ENCODE data around the gene PPP5C. TPM values are rescaled to one million over a fixed set of nuclear protein-coding genes. Genes with fewer than 3 reads are reported as not detected.

PPP5C gene
- total RNA-seq, 1 donor from 2014 or later, result 70.9 TPM

- no peak overlapping the region for H3K27ac ChIP-seq (ENCODE audit: low read depth, low read length)
- no peak overlapping the region for H3K4me3 ChIP-seq (ENCODE audit: insufficient read depth, low read depth, low read length)
- H3K4me2 ChIP-seq (ENCODE audit: low read length), result no peak overlapping the region
- H3K4me1 Mint-ChIP-seq (ENCODE audit: low read depth, unreplicated experiment), result peaks cover 7% of the 10 kb centered on the region
- peaks cover 31% of the 10 kb centered on the region for H3K36me3 Mint-ChIP-seq (ENCODE audit: low read depth, unreplicated experiment)
- H4K20me1 ChIP-seq (ENCODE audit: insufficient read depth, low read length), result peaks cover 8% of the 10 kb centered on the region
- no peak overlapping the region for H2AFZ ChIP-seq (ENCODE audit: low read depth, low read length)
- no peak for DNase-seq (ENCODE audit: low read depth)
- no peaks in the 10 kb centered on the region for H3K27me3 Mint-ChIP-seq (ENCODE audit: low read depth, unreplicated experiment)
- peaks cover 35% of the 10 kb centered on the region for H3K36me3 ChIP-seq (ENCODE audit: insufficient read depth, low read length)
- TF ChIP-seq CTCF (IDR thresholded peaks at IDR 0.05; ENCODE audit: insufficient read depth, low read depth, low read length), result no peak
- no peak for TF ChIP-seq EZH2 (IDR thresholded peaks at IDR 0.05; ENCODE audit: insufficient read depth, low read length)
- H3K9me3 Mint-ChIP-seq (ENCODE audit: unreplicated experiment), result no peaks in the 10 kb centered on the region
- no peak for FAIRE-seq
- peaks cover 8% of the 10 kb centered on the region for H3K4me1 ChIP-seq (ENCODE audit: insufficient read depth, low read length)
- peaks cover 27% of the 10 kb centered on the region for H3K79me2 ChIP-seq (ENCODE audit: insufficient read depth, low read length)
- no peak overlapping the region for H3K9ac ChIP-seq (ENCODE audit: low read length)
- H3K27ac Mint-ChIP-seq (ENCODE audit: unreplicated experiment), result no peak overlapping the region
- H3K4me3 Mint-ChIP-seq (ENCODE audit: unreplicated experiment), result no peak overlapping the region
- no peaks in the 10 kb centered on the region for H3K27me3 ChIP-seq (ENCODE audit: insufficient read depth, low read length)
- H3K9me3 ChIP-seq (ENCODE audit: insufficient read depth, low read depth, low read length), result no peaks in the 10 kb centered on the region
Observed at GRCh38 chr19:46381756-46382345, 35.0 kb downstream of the PPP5C start.

DNA sequence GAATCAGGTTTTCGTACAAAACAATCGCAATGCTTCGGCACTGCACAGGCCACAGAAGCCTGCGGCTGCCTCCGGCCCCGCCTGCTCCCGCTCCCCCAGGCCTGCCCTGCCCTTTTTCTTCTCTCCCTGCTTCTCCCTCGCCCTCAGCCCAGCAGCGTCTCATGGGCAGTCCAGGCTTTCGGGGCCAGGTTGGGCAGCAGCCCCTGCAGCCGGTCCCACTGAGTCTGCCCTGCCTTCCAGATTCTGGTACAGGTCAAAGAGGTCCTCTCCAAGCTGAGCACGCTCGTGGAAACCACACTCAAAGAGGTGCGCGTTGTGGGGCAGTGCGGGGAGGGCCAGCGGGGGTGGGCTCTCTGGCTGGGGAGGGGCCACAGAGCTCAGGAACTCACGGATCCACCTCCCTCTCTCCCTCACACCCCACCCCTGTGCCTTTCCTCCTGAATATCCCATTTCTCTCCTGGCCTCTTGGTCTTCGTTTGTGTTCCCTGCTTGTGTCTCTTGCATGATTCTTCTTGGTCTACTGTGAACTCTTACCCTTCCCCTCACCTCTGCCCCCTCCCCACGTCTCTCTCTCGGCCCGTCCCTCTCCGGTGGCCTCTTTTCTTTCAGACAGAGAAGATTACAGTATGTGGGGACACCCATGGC, 36.4 kb downstream of the PPP5C start:
- H3K27me3 ChIP-seq (ENCODE audit: insufficient read depth, low read length), result no peaks in the 10 kb centered on the region
- H3K9me3 Mint-ChIP-seq (ENCODE audit: unreplicated experiment), result no peaks in the 10 kb centered on the region
- no peaks in the 10 kb centered on the region for H3K9me3 ChIP-seq (ENCODE audit: insufficient read depth, low read depth, low read length)
- H3K4me3 Mint-ChIP-seq (ENCODE audit: unreplicated experiment), result no peak overlapping the region
- H2AFZ ChIP-seq (ENCODE audit: low read depth, low read length), result no peak overlapping the region
- H3K27ac Mint-ChIP-seq (ENCODE audit: unreplicated experiment), result no peak overlapping the region
- H3K4me1 Mint-ChIP-seq (ENCODE audit: low read depth, unreplicated experiment), result peaks cover 2% of the 10 kb centered on the region
- H3K27me3 Mint-ChIP-seq (ENCODE audit: low read depth, unreplicated experiment), result no peaks in the 10 kb centered on the region
- H3K79me2 ChIP-seq (ENCODE audit: insufficient read depth, low read length), result peaks cover 27% of the 10 kb centered on the region
- DNase-seq (ENCODE audit: low read depth) (no peak), FAIRE-seq (no peak)
- no peak overlapping the region for H3K4me3 ChIP-seq (ENCODE audit: insufficient read depth, low read depth, low read length)
- peaks cover 31% of the 10 kb centered on the region for H3K36me3 ChIP-seq (ENCODE audit: insufficient read depth, low read length)
- peaks cover 27% of the 10 kb centered on the region for H3K36me3 Mint-ChIP-seq (ENCODE audit: low read depth, unreplicated experiment)
- TF ChIP-seq EZH2 (IDR thresholded peaks at IDR 0.05; ENCODE audit: insufficient read depth, low read length), result no peak
- TF ChIP-seq CTCF (IDR thresholded peaks at IDR 0.05; ENCODE audit: insufficient read depth, low read depth, low read length), result no peak
- H3K4me2 ChIP-seq (ENCODE audit: low read length), result no peak overlapping the region
- H4K20me1 ChIP-seq (ENCODE audit: insufficient read depth, low read length), result peaks cover 8% of the 10 kb centered on the region
- no peak overlapping the region for H3K27ac ChIP-seq (ENCODE audit: low read depth, low read length)
- peaks cover 2% of the 10 kb centered on the region for H3K4me1 ChIP-seq (ENCODE audit: insufficient read depth, low read length)
- H3K9ac ChIP-seq (ENCODE audit: low read length), result no peak overlapping the region

DNA sequence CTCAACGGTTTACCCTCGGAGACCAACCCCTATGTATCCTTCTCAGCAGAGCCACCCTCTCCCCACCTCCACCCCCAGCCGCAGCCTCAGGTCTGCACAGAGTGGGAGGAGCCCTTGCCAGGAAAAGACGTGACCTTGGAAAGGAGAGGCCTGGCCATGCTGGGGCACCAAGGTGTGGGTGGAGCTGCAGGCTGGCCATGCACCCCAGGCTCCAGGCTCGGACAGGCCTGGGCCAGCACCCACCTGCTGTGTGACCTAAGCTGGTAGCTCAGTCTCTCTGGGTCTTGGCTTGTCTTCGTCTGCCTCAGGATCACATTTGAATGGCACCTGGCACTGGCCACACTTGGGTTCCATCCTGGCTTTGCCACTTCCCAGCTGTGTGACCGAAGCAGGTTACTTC, 37.0 kb downstream of the PPP5C start:
- no peak overlapping the region for H3K4me3 ChIP-seq (ENCODE audit: insufficient read depth, low read depth, low read length)
- FAIRE-seq, result no peak
- no peaks in the 10 kb centered on the region for H3K4me1 ChIP-seq (ENCODE audit: insufficient read depth, low read length)
- no peak overlapping the region for H3K4me3 Mint-ChIP-seq (ENCODE audit: unreplicated experiment)
- no peaks in the 10 kb centered on the region for H3K27me3 ChIP-seq (ENCODE audit: insufficient read depth, low read length)
- no peak for TF ChIP-seq CTCF (IDR thresholded peaks at IDR 0.05; ENCODE audit: insufficient read depth, low read depth, low read length)
- no peak for TF ChIP-seq EZH2 (IDR thresholded peaks at IDR 0.05; ENCODE audit: insufficient read depth, low read length)
- no peak overlapping the region for H3K4me2 ChIP-seq (ENCODE audit: low read length)
- DNase-seq (ENCODE audit: low read depth), result no peak
- H3K79me2 ChIP-seq (ENCODE audit: insufficient read depth, low read length), result peaks cover 27% of the 10 kb centered on the region
- H3K27ac Mint-ChIP-seq (ENCODE audit: unreplicated experiment), result no peak overlapping the region
- H3K9me3 Mint-ChIP-seq (ENCODE audit: unreplicated experiment), result no peaks in the 10 kb centered on the region
- H3K9me3 ChIP-seq (ENCODE audit: insufficient read depth, low read depth, low read length), result no peaks in the 10 kb centered on the region
- peaks cover 31% of the 10 kb centered on the region for H3K36me3 ChIP-seq (ENCODE audit: insufficient read depth, low read length)
- no peak overlapping the region for H3K27ac ChIP-seq (ENCODE audit: low read depth, low read length)
- no peak overlapping the region for H2AFZ ChIP-seq (ENCODE audit: low read depth, low read length)
- H3K36me3 Mint-ChIP-seq (ENCODE audit: low read depth, unreplicated experiment), result peaks cover 32% of the 10 kb centered on the region
- H3K4me1 Mint-ChIP-seq (ENCODE audit: low read depth, unreplicated experiment), result no peaks in the 10 kb centered on the region
- no peak overlapping the region for H3K9ac ChIP-seq (ENCODE audit: low read length)
- H4K20me1 ChIP-seq (ENCODE audit: insufficient read depth, low read length), result peaks cover 8% of the 10 kb centered on the region
- no peaks in the 10 kb centered on the region for H3K27me3 Mint-ChIP-seq (ENCODE audit: low read depth, unreplicated experiment)
